GM12872 (cell line): ENCODE results near the gene SETD3.

Source experiments
- TF ChIP-seq, protein P1 (sequence below): IDR thresholded peaks from 3 replicates; pipeline ENCODE4 v1.5.1; 2011; ENCODE audit warnings: low read depth, mild to moderate bottlenecking, low read length, moderate library complexity; ENCODE audit not compliant: insufficient read depth

The SETD3 gene

DNA sequence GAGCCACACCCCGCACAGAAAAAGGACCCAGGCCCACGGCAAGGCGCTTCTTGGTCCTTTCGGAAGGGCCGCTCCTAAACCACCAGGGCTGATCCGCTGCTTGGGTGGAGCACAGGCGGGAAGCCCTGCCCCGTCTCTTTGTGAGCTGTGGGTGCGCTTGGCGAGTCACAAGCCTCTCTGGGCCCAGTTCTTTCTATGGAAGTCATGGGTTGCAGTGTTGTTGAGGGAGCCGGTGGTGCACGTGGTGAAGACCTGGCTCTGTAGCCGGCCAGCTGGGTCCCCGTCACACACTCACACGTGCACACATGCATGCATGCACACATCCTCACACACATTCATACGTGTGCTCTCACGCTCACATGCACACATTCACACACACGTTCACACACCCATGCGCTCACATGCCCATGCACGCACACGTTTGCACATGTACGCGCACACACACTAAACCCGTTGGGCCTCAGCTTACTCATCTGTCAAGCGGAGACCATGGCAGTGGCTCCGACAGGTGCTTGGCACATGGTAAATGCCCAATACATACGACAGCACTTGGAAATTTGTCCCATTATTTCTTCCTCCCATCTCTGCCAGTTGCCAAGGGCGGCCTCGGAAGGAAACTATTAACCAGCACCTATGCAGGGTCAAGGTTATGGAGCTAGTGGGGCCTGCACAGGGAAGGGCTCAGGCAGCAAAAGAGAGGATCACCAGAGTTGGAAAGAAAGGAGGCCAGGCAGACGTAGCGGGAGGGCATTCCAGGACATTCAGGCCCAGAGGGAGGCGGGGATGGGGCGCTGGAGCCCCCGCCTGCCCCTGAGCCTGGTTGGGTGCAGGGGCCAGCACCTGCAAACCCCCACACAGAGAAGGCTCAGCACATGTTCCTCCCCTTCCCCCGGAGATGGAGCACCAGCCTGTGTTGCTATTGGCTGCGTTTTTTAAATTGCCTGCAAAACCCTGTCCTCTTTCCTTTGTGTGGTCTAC lies 96.9 kb downstream of the SETD3 start:
- TF ChIP-seq, protein P1, sequence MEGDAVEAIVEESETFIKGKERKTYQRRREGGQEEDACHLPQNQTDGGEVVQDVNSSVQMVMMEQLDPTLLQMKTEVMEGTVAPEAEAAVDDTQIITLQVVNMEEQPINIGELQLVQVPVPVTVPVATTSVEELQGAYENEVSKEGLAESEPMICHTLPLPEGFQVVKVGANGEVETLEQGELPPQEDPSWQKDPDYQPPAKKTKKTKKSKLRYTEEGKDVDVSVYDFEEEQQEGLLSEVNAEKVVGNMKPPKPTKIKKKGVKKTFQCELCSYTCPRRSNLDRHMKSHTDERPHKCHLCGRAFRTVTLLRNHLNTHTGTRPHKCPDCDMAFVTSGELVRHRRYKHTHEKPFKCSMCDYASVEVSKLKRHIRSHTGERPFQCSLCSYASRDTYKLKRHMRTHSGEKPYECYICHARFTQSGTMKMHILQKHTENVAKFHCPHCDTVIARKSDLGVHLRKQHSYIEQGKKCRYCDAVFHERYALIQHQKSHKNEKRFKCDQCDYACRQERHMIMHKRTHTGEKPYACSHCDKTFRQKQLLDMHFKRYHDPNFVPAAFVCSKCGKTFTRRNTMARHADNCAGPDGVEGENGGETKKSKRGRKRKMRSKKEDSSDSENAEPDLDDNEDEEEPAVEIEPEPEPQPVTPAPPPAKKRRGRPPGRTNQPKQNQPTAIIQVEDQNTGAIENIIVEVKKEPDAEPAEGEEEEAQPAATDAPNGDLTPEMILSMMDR: no peak

DNA sequence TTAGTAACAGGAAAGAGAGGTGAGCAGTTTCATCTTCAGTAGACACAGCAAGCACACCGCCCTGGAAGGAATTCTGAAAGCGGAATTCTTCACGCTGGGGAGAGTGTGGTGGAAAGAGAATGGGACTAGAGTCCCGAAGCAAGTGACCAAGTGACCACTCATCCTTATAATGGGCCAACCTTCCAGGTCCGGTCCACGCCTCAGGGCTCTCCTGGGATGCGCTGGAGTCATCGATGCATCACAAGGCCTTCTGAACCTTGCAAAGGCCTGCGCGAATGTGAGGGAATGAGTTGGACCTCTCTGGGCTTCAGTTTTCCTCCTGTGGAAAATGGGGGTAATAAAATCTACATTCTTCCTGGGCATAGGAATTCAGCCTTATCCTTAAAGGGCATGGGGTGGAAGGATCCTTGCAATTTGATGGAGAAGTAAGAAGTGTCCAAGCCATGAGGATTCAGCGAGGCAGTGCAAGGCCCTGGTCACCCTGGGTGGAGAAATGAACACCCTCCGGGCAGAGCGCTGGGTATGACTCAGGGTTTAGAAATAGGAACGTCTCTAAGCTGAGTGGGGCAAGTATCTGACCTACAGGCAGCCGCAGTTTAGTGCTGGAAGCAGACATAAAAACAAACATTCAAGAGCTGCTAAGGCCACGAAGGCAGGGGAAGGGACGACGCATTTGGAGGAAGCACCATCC lies 97.7 kb downstream of the SETD3 start:
- TF ChIP-seq, protein P1: no peak

DNA sequence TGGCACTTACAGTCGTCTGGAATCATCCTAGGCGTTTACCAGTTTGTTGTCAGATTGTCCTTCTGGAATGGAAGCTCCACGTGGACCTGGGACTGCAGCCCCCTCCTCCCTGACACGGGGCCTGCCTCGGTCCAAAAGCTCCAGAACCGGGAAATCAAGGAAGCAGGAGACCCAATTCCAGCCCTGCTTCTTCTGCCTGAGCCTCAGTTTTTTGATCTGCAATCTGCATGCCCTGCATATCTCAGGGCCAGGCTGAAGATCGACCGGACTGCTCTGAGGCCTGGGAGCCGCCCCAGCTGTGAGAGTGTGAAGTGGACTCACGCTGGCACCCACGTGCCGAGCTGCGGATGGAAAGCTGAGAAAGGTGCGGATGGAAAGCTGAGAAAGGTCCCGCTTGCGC lies 98.6 kb downstream of the SETD3 start:
- TF ChIP-seq, protein P1: no peak

DNA sequence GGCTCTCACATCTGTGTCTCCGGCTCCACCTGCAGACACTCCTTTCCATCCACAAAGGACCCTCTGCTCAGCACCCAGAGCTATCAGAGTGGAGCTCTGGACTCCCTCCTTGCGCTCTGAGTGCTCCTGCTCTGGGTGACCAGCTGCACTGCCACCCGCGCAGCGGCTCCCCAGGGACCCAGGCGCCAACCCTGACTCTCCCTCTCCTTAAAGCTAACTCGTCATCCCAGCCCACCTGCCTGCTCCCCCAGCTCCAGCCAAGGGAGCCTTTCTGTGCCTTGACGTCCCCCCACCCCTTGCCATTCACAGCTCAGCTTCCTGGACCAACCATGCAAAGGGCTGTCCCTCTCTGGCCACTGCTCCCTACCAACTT lies 99.0 kb downstream of the SETD3 start:
- TF ChIP-seq, protein P1: no peak

DNA sequence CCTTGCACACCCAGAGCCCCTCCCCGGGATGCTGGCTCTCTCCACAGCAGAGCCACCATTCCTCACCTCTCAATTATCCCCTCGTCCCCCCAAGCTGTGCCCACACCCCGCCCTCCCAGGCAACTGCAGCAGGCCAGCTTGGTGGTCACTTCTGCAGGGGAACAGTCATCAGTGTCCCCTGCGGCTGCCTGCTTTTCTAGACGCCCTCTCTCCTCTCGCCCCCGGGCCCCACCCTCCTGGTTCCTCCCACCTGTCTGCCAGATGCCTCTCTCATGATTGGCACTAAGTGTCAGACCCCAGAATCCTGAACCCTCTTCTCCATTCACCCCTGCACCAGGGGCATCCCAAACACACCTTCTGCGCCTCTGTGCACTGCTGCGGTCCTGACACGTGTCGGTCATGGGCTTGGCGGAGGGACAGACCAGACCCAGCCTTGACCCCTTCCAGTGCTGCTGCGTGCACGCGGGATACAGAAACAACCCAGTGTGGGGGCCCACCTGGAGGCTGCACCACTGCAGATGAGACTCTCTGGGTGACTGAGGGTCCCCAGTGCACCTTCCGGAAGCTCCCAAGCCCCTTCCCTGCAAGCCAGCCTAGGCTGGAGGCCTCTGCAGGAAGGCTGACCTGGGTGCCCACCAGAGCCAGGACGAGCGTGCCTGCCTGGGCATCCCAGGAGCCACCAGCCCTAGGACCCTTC lies 99.5 kb downstream of the SETD3 start:
- TF ChIP-seq, protein P1: no peak

DNA sequence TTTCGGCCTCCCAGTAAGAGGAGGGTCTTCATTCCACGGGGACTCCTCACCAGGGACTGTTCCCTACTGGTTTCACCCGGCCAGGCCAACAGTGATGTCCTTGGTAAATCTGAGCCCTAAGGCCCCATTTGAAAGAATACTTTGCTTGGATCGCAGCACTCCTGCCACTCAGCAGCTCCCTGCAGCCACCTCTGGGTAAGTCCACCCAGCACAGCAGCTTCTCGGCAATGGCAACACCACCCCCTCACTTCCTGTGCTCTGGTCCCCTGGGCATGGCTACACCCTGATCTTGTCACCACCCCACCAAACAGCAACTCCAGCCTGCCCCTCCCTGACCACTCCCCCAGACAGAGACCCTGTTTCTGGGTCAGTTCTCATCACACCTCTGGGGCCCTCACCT lies 100.3 kb downstream of the SETD3 start:
- TF ChIP-seq, protein P1: no peak

DNA sequence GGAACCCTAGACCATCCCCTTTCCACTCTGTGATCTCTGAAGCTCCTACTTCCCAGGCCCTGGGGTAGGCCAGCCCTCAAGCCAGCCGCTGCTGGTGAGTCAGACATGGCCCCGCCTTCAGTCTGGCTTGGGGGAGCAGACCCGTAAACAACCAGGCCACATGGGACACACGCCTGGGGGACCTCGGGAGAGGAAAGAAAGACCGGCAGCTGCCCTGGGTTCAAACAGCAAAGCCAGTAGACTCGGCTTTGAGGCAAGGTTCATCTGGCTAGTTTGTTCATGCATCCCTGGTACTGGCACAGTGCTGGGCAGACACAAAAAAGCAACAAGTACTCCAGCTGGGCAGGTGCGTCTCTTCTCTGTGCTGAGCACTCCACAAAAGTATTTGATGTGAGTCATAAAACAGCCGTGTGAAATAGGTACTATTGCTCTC lies 101.9 kb downstream of the SETD3 start:
- TF ChIP-seq, protein P1: no peak
